ENCODE results near the gene FRMD5.

FRMD5 gene

GRCh38 chr15:44199393-44199792 lies 4.3 kb upstream of the FRMD5 start:
- Histone ChIP-seq H3K9me3 (ENCODE audit: control insufficient read depth, insufficient read depth, low read length) (no peaks in the 10 kb centered on the region), H3K4me1 (ENCODE audit: control insufficient read depth, low read length) (no peaks in the 10 kb centered on the region), H3K9me2 (replicated peaks; ENCODE audit: control insufficient read depth, low read length) (no peaks in the 10 kb centered on the region), H3K4me3 (ENCODE audit: low read length) (no peak overlapping the region), H3K27me3 (ENCODE audit: control insufficient read depth, low read length) (peaks cover 18% of the 10 kb centered on the region), H3K4me2 (ENCODE audit: low read length) (no peak overlapping the region), H3F3A (ENCODE audit: control insufficient read depth, insufficient read depth) (no peaks in the 10 kb centered on the region), H3K36me3 (ENCODE audit: control insufficient read depth, low read length) (no peaks in the 10 kb centered on the region), H3K27ac (ENCODE audit: low read depth, low read length) (no peak overlapping the region), H4K20me1 (ENCODE audit: control insufficient read depth, insufficient read depth, low read depth, low read length) (no peaks in the 10 kb centered on the region), H3K79me2 (ENCODE audit: control insufficient read depth, low read length) (no peaks in the 10 kb centered on the region)
- no peak for TF ChIP-seq EZH2phosphoT487 (IDR thresholded peaks at IDR 0.05; ENCODE audit: borderline replicate concordance, low read length)
- TF ChIP-seq CTCF (IDR thresholded peaks at IDR 0.05; ENCODE audit: low read depth, low read length, poor library complexity, severe bottlenecking), result no peak

- no peak overlapping the region for H3K4me3 ChIP-seq (ENCODE audit: low read length)
- peaks cover 31% of the 10 kb centered on the region for H3K27me3 ChIP-seq (ENCODE audit: control insufficient read depth, low read length)
- H3K4me2 ChIP-seq (ENCODE audit: low read length), result no peak overlapping the region
- TF ChIP-seq CTCF (IDR thresholded peaks at IDR 0.05; ENCODE audit: low read depth, low read length, poor library complexity, severe bottlenecking) (no peak), EZH2phosphoT487 (IDR thresholded peaks at IDR 0.05; ENCODE audit: borderline replicate concordance, low read length) (no peak)
- no peaks in the 10 kb centered on the region for H3K79me2 ChIP-seq (ENCODE audit: control insufficient read depth, low read length)
- H3K4me1 ChIP-seq (ENCODE audit: control insufficient read depth, low read length), result no peaks in the 10 kb centered on the region
- no peaks in the 10 kb centered on the region for H3K36me3 ChIP-seq (ENCODE audit: control insufficient read depth, low read length)
- no peak overlapping the region for H3K27ac ChIP-seq (ENCODE audit: low read depth, low read length)
- H3K9me3 ChIP-seq (ENCODE audit: control insufficient read depth, insufficient read depth, low read length), result no peaks in the 10 kb centered on the region
- H3K9me2 ChIP-seq (replicated peaks; ENCODE audit: control insufficient read depth, low read length), result no peaks in the 10 kb centered on the region
- no peaks in the 10 kb centered on the region for H3F3A ChIP-seq (ENCODE audit: control insufficient read depth, insufficient read depth)
- no peaks in the 10 kb centered on the region for H4K20me1 ChIP-seq (ENCODE audit: control insufficient read depth, insufficient read depth, low read depth, low read length)
Measured at GRCh38 chr15:44194323-44195150, 534 bp downstream of the FRMD5 start.

GRCh38 chr15:44193651-44194322 lies 1.3 kb downstream of the FRMD5 start:
- Histone ChIP-seq H3K4me1 (ENCODE audit: control insufficient read depth, low read length) (no peaks in the 10 kb centered on the region), H3K9me3 (ENCODE audit: control insufficient read depth, insufficient read depth, low read length) (no peaks in the 10 kb centered on the region), H3K4me2 (ENCODE audit: low read length) (no peak overlapping the region), H3K79me2 (ENCODE audit: control insufficient read depth, low read length) (no peaks in the 10 kb centered on the region), H3K4me3 (ENCODE audit: low read length) (no peak overlapping the region), H3K9me2 (replicated peaks; ENCODE audit: control insufficient read depth, low read length) (no peaks in the 10 kb centered on the region), H3K27me3 (ENCODE audit: control insufficient read depth, low read length) (peaks cover 31% of the 10 kb centered on the region), H3K36me3 (ENCODE audit: control insufficient read depth, low read length) (no peaks in the 10 kb centered on the region), H3F3A (ENCODE audit: control insufficient read depth, insufficient read depth) (no peaks in the 10 kb centered on the region), H3K27ac (ENCODE audit: low read depth, low read length) (no peak overlapping the region), H4K20me1 (ENCODE audit: control insufficient read depth, insufficient read depth, low read depth, low read length) (no peaks in the 10 kb centered on the region)
- TF ChIP-seq EZH2phosphoT487 (IDR thresholded peaks at IDR 0.05; ENCODE audit: borderline replicate concordance, low read length) (no peak), CTCF (IDR thresholded peaks at IDR 0.05; ENCODE audit: low read depth, low read length, poor library complexity, severe bottlenecking) (no peak)
